SU-DHL-6 (cell line): ENCODE results near the gene HDAC10.

Experiments used
- H2AFZ ChIP-seq: fragments of 200-600 bp; sonication (generic); 2 replicates; pipeline ENCODE4 v1.6.1; 2014; ENCODE audit warnings: low read depth, mild to moderate bottlenecking, moderate library complexity, mixed read lengths, antibody characterized with exemption, low read length; ENCODE audit not compliant: severe bottlenecking
- H3F3A ChIP-seq: fragments of 200-600 bp; shearing (Covaris generic); 2 replicates; pipeline ENCODE4 v1.6.0; 2016; ENCODE audit warnings: antibody characterized with exemption, mild to moderate bottlenecking; ENCODE audit not compliant: insufficient read depth
- H3K27ac ChIP-seq: fragments of 200-600 bp; sonication (generic); 2 replicates; pipeline ENCODE4 v1.5.1; 2016; ENCODE audit warnings: low read depth, mild to moderate bottlenecking, low read length, moderate library complexity, mixed read lengths
- H3K27me3 ChIP-seq: fragments of 200-600 bp; sonication (generic), shearing (Covaris generic); 2 replicates; pipeline ENCODE4 v1.6.0; 2014; ENCODE audit warnings: mild to moderate bottlenecking, low read length
- H3K36me3 ChIP-seq: fragments of 200-600 bp; sonication (generic); 2 replicates; pipeline ENCODE4 v1.6.1; 2014; ENCODE audit warnings: mild to moderate bottlenecking, low read length, mixed read lengths
- H3K4me2 ChIP-seq: fragments of 300-600, 200-600 bp; shearing (Covaris generic), sonication (generic); 2 replicates; pipeline ENCODE4 v1.6.0; 2014; ENCODE audit warnings: low read length, low read depth, mild to moderate bottlenecking; ENCODE audit not compliant: poor library complexity, severe bottlenecking
- H3K4me3 ChIP-seq: fragments of 200-600 bp; sonication (generic); 2 replicates; pipeline ENCODE4 v1.5.1; 2014; ENCODE audit warnings: antibody characterized with exemption, low read length, mild to moderate bottlenecking, mixed read lengths; ENCODE audit not compliant: insufficient read depth, poor library complexity, severe bottlenecking
- H3K79me2 ChIP-seq: fragments of 200-600 bp; sonication (generic); 2 replicates; pipeline ENCODE4 v1.6.1; 2014; ENCODE audit warnings: mild to moderate bottlenecking, low read length, moderate library complexity; ENCODE audit not compliant: insufficient read depth
- H3K9ac ChIP-seq: fragments of 200-600 bp; sonication (generic); 2 replicates; pipeline ENCODE4 v1.7.0; 2014; ENCODE audit warnings: mild to moderate bottlenecking, low read length
- H3K9me2 ChIP-seq: fragments of 200-600 bp; sonication (generic); replicated peaks from 2 replicates; pipeline ENCODE4 v1.6.1; 2014; ENCODE audit warnings: low read length; ENCODE audit not compliant: insufficient read depth
- H3K9me3 ChIP-seq: fragments of 200-600 bp; sonication (generic); 2 replicates; pipeline ENCODE4 v1.6.1; 2014; ENCODE audit warnings: low read length, mixed read lengths; ENCODE audit not compliant: insufficient read depth
- H4K20me1 ChIP-seq: fragments of 200-600 bp; sonication (generic); 2 replicates; pipeline ENCODE4 v1.6.1; 2014; ENCODE audit warnings: low read depth, mild to moderate bottlenecking, antibody characterized with exemption, low read length, moderate library complexity, mixed read lengths
- CTCF ChIP-seq: fragments of 200-600 bp; sonication (generic); IDR thresholded peaks from one replicate; pipeline ENCODE4 v1.5.1; 2017; ENCODE audit warnings: antibody characterized with exemption, mild to moderate bottlenecking, low read length, moderate library complexity; ENCODE audit not compliant: insufficient read depth, poor library complexity, severe bottlenecking
- EZH2phosphoT487 ChIP-seq: fragments of 200-600 bp; sonication (generic), shearing (Covaris generic); conservative IDR thresholded peaks from 2 replicates; pipeline ENCODE4 v1.6.1; 2018; ENCODE audit warnings: mild to moderate bottlenecking, antibody characterized with exemption, low read length, moderate library complexity, mixed read lengths

The HDAC10 gene

GRCh38 chr22:50246242-50247175 lies 4.6 kb downstream of the HDAC10 start:
- no peak overlapping the region for H2AFZ ChIP-seq
- no peaks in the 10 kb centered on the region for H3K36me3 ChIP-seq
- H3K9me2 ChIP-seq, result no peaks in the 10 kb centered on the region
- no peaks in the 10 kb centered on the region for H3K9me3 ChIP-seq
- H3K4me3 ChIP-seq, result no peak overlapping the region
- H3F3A ChIP-seq, result peaks cover 35% of the 10 kb centered on the region
- no peak overlapping the region for H3K27ac ChIP-seq
- no peaks in the 10 kb centered on the region for H3K27me3 ChIP-seq
- H3K9ac ChIP-seq, result no peak overlapping the region
- no peaks in the 10 kb centered on the region for H4K20me1 ChIP-seq
- no peak overlapping the region for H3K4me2 ChIP-seq
- H3K79me2 ChIP-seq, result peaks cover 34% of the 10 kb centered on the region
- TF ChIP-seq CTCF (no peak), EZH2phosphoT487 (no peak)

DNA sequence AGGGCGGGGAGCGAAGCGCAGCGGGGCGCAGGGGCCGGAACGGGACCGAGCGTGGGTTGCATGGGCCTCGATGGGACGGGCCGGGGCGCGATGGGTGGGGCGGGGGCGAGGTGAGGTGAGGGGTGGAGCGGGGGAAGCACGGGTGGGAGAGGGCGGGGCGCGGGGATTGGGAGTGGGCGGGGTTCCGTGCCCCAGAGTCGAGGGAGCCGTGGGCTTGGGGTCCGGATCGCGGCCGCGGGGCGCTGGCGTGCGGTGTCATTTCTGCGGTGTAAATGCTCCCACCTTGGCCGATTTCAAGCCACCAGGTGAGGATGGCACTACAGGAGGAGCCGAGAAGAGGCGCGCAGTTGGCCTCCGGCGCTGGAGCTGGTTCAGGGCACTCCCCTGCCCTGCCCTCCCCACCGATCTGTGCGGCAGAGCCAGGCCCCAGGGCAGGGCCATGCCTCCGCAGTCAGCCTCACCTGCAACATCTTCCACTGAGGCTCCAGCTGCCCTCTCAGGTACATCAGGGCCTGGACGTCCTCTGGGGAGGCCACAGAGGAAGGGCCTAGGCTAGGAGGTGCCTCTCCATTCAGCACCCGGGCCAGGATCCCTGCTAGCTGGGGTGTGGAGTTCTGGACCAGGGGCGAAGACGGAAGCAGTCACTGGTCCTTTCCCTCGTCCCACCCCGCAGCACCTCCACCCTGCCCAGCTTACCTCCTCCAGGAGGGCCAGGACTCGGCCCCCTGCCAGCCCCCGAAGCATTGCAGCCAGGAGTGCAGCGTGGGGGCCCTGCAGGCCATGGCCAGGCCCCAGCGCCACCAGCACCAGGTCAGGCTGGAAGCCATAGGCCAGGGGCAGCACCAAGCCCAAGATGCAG lies 5.6 kb downstream of the HDAC10 start:
- no peaks in the 10 kb centered on the region for H3K36me3 ChIP-seq
- H3K9ac ChIP-seq, result peak overlapping the region; percentile 83
- no peaks in the 10 kb centered on the region for H3K27me3 ChIP-seq
- H3K4me3 ChIP-seq, result peak overlapping the region; percentile 86
- peaks cover 35% of the 10 kb centered on the region for H3F3A ChIP-seq
- peaks cover 42% of the 10 kb centered on the region for H3K79me2 ChIP-seq
- H3K27ac ChIP-seq, result peak overlapping the region; percentile 87
- H3K9me3 ChIP-seq, result no peaks in the 10 kb centered on the region
- H3K9me2 ChIP-seq, result no peaks in the 10 kb centered on the region
- H3K4me2 ChIP-seq, result peak overlapping the region; percentile 96
- no peaks in the 10 kb centered on the region for H4K20me1 ChIP-seq
- H2AFZ ChIP-seq, result no peak overlapping the region
- no peak for TF ChIP-seq EZH2phosphoT487
- TF ChIP-seq CTCF, result no peak

DNA sequence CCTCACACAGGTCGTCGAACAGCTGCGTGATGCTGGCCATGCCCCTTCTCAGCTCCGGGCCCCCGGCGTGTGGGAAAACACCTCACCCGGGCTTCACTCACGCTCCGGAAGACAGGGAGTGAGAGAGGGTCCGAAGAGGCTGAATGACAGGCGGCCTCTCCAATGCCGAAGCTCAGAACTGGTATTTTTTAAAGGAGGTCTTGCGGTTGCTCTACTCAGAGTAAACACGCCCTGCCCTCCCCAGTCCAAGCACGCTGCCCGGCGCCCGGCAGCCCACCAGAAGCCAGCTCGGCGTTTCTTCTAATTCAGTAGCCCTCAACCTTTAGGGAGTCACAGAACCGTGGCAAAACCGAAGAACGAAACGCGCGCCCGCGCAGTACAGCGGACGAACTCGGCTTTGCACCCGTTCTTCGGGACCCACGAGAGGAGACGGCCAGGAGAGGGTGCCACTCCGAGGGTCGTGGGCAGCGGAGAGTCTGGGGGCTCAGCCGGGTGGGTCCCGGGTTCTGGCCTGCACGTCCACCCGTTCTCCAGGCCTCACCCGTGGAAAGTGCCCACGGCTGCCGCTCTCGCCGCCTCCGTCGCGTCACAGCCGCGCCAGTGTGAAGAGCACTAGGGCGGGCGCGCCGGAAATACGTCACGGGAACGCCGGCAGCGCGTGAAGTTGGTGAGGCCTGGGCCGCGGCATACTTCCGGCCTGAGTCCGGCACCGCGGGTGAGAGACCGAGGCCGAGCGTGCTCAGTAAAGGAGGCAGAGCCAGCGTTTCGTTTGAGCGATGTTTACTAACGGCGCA lies 6.4 kb downstream of the HDAC10 start, which contains the start of gene TUBGCP6:
TSS of gene TUBGCP6 (minus strand) at position 604 of the 794 bp plus-strand sequence. CDS start at position 40, 564 bp downstream.
- H3K79me2 ChIP-seq, result peaks cover 44% of the 10 kb centered on the region
- H3K9me2 ChIP-seq, result no peaks in the 10 kb centered on the region
- no peaks in the 10 kb centered on the region for H4K20me1 ChIP-seq
- no peaks in the 10 kb centered on the region for H3K27me3 ChIP-seq
- no peaks in the 10 kb centered on the region for H3K36me3 ChIP-seq
- no peaks in the 10 kb centered on the region for H3K9me3 ChIP-seq
- TF ChIP-seq EZH2phosphoT487 (no peak), CTCF (no peak)
- H3K4me2 ChIP-seq, result peak within 1 kb of the TSS; percentile 96
- peak within 1 kb of the TSS; percentile 83 for H3K9ac ChIP-seq
- H3F3A ChIP-seq, result peaks cover 35% of the 10 kb centered on the region
- H3K4me3 ChIP-seq, result peak within 1 kb of the TSS; percentile 86
- peak within 1 kb of the TSS; percentile 13 for H2AFZ ChIP-seq
- peak within 1 kb of the TSS; percentile 87 for H3K27ac ChIP-seq
